BE2C (cell line): Measurements from ENCODE around the gene RAF1.
"Not testable (repeated sequence)": the region's sequence is repeated elsewhere in the genome, so short reads cannot be mapped to it uniquely, and the experiment has no call there.

Source experiments
- DNase-seq: peaks from one replicate; pipeline ENCODE4 v3.0.0-alpha.2; 2020
- H3K27me3 ChIP-seq: fragments of 250-450 bp; sonication (Bioruptor Pico); 2 replicates; pipeline ENCODE4 v1.5.1; 2020; ENCODE audit warnings: mild to moderate bottlenecking
- H3K36me3 ChIP-seq: fragments of 250-450 bp; sonication (Bioruptor Pico); 2 replicates; pipeline ENCODE4 v1.5.1; 2020; ENCODE audit warnings: mild to moderate bottlenecking
- H3K4me1 ChIP-seq: fragments of 250-450 bp; sonication (Bioruptor Pico); 2 replicates; pipeline ENCODE4 v1.5.1; 2020
- H3K4me3 ChIP-seq: 2 replicates; pipeline ENCODE4 v1.5.1; 2011; ENCODE audit warnings: low read depth, low read length
- H3K9me3 ChIP-seq: fragments of 250-450 bp; sonication (Bioruptor Pico); 2 replicates; pipeline ENCODE4 v1.5.1; 2020
- CTCF ChIP-seq: IDR thresholded peaks from 2 replicates; pipeline ENCODE4 v1.5.1; 2012; ENCODE audit warnings: mild to moderate bottlenecking, low read depth, low read length

Gene RAF1

GRCh38 chr3:12671120-12671450 lies 7.2 kb upstream of the RAF1 start:
- Histone ChIP-seq H3K36me3 (no peaks in the 10 kb centered on the region), H3K4me1 (no peaks in the 10 kb centered on the region), H3K4me3 (no peak overlapping the region), H3K27me3 (no peaks in the 10 kb centered on the region), H3K9me3 (no peaks in the 10 kb centered on the region)
- DNase-seq: no peak
- TF ChIP-seq CTCF: no peak

- no peak for TF ChIP-seq CTCF
- H3K36me3 ChIP-seq: no peaks in the 10 kb centered on the region
- no peak overlapping the region for H3K4me3 ChIP-seq
- no peaks in the 10 kb centered on the region for H3K27me3 ChIP-seq
- no peak for DNase-seq
- no peaks in the 10 kb centered on the region for H3K9me3 ChIP-seq
- no peaks in the 10 kb centered on the region for H3K4me1 ChIP-seq
These were observed 6.6 kb upstream of the RAF1 start for GRCh38 chr3:12670365-12671119.

GRCh38 chr3:12663401-12663935 lies 449 bp downstream of the RAF1 start:
- TF ChIP-seq CTCF: no peak
- peak; percentile 17 for DNase-seq
- Histone ChIP-seq H3K36me3 (no peaks in the 10 kb centered on the region), H3K9me3 (no peaks in the 10 kb centered on the region), H3K4me1 (no peaks in the 10 kb centered on the region), H3K27me3 (no peaks in the 10 kb centered on the region), H3K4me3 (peak overlapping the region; percentile 87)

DNA sequence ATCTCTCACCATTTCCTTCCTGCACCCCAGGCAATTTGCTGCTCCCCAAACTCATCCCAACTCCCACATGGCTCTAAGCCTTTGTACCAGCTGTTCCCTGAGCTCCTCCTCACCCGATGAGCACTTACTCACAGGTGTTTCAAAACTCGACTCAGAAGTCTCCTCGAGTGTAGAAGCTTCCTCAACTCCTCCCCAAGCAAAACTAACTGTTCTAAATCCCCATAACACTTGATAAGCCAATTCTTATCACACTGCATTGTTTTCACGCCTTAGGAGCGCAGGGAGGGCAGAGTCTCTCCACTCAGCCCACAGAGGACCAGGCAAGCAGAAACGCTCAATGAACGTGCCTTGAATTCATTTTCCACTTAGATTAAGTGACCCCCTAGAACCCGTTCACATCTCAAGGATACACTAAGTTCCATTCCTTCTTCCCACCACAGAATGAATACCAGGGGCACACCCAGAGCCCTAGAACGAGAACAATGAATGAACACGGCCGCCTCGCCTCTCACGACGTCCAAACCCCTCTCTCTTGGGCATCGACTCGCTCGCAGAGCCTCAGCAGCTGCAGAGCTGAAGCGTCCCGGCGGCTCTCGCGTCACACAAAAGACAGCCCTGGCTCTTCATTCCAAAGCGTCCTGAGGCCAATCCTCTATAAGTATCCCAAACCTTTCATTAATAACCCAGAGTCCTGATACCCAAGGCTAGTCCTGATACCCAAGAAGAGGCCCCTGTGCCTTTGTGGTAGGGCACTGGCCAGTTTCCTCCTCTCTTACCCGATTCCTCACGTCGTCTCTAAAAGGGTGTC lies 1.1 kb downstream of the RAF1 start:
- Histone ChIP-seq H3K4me1 (no peaks in the 10 kb centered on the region), H3K36me3 (no peaks in the 10 kb centered on the region), H3K9me3 (no peaks in the 10 kb centered on the region), H3K4me3 (peak overlapping the region; percentile 87), H3K27me3 (no peaks in the 10 kb centered on the region)
- TF ChIP-seq CTCF: no peak
- peak; percentile 24 for DNase-seq

- Histone ChIP-seq H3K4me3 (peak overlapping the region; percentile 87), H3K4me1 (no peaks in the 10 kb centered on the region), H3K9me3 (no peaks in the 10 kb centered on the region), H3K36me3 (no peaks in the 10 kb centered on the region), H3K27me3 (no peaks in the 10 kb centered on the region)
- TF ChIP-seq CTCF: no peak
- DNase-seq: no peak
These were observed 1.9 kb downstream of the RAF1 start for GRCh38 chr3:12661926-12662592.

GRCh38 chr3:12661375-12661774 lies 2.5 kb downstream of the RAF1 start:
- H3K4me1 ChIP-seq, H3K27me3 ChIP-seq, H3K36me3 ChIP-seq, H3K9me3 ChIP-seq, DNase-seq, H3K4me3 ChIP-seq: not testable (repeated sequence)
